Measurements from ENCODE around the gene MX1.

Gene MX1

GRCh38 chr21:41480086-41480690 lies 54.1 kb downstream of the MX1 start:
- in situ Hi-C loops (cut with MboI; ENCODE audit: low pct_unique_long_range_greater_than_20kb, low sequenced_read_pairs), result no loop called here
- no peak for DNase-seq

- in situ Hi-C loops (cut with MboI; ENCODE audit: low pct_unique_long_range_greater_than_20kb, low sequenced_read_pairs), result no loop called here
- no peak for DNase-seq
Observed at GRCh38 chr21:41481191-41481590, 55.2 kb downstream of the MX1 start.

GRCh38 chr21:41482301-41482700 lies 56.3 kb downstream of the MX1 start:
- in situ Hi-C loops (cut with MboI; ENCODE audit: low pct_unique_long_range_greater_than_20kb, low sequenced_read_pairs), result no loop called here
- DNase-seq, result no peak

- in situ Hi-C loops (cut with MboI; ENCODE audit: low pct_unique_long_range_greater_than_20kb, low sequenced_read_pairs), result no loop called here
- no peak for DNase-seq
Observed at GRCh38 chr21:41482980-41483379, 56.9 kb downstream of the MX1 start.

- DNase-seq, result no peak
- in situ Hi-C loops (cut with MboI; ENCODE audit: low pct_unique_long_range_greater_than_20kb, low sequenced_read_pairs), result no loop called here
Observed at GRCh38 chr21:41483415-41483814, 57.4 kb downstream of the MX1 start.

GRCh38 chr21:41483973-41484372 lies 57.9 kb downstream of the MX1 start:
- no peak for DNase-seq
- in situ Hi-C loops (cut with MboI; ENCODE audit: low pct_unique_long_range_greater_than_20kb, low sequenced_read_pairs), result no loop called here

- no peak for DNase-seq
- in situ Hi-C loops (cut with MboI; ENCODE audit: low pct_unique_long_range_greater_than_20kb, low sequenced_read_pairs), result no loop called here
Observed at GRCh38 chr21:41487082-41487481, 61.0 kb downstream of the MX1 start.

GRCh38 chr21:41488080-41488479 lies 62.0 kb downstream of the MX1 start:
- in situ Hi-C loops (cut with MboI; ENCODE audit: low pct_unique_long_range_greater_than_20kb, low sequenced_read_pairs), result no loop called here
- DNase-seq, result no peak

- in situ Hi-C loops (cut with MboI; ENCODE audit: low pct_unique_long_range_greater_than_20kb, low sequenced_read_pairs), result no loop called here
- no peak for DNase-seq
Observed at GRCh38 chr21:41489329-41489728, 63.3 kb downstream of the MX1 start.

- no peak for DNase-seq
- in situ Hi-C loops (cut with MboI; ENCODE audit: low pct_unique_long_range_greater_than_20kb, low sequenced_read_pairs), result no loop called here
Observed at GRCh38 chr21:41490330-41490729, 64.3 kb downstream of the MX1 start.

- no peak for DNase-seq
- in situ Hi-C loops (cut with MboI; ENCODE audit: low pct_unique_long_range_greater_than_20kb, low sequenced_read_pairs), result no loop called here
Observed at GRCh38 chr21:41491412-41491811, 65.4 kb downstream of the MX1 start.

- DNase-seq, result no peak
- in situ Hi-C loops (cut with MboI; ENCODE audit: low pct_unique_long_range_greater_than_20kb, low sequenced_read_pairs), result no loop called here
Observed at GRCh38 chr21:41494242-41494641, 68.2 kb downstream of the MX1 start.

- in situ Hi-C loops (cut with MboI; ENCODE audit: low pct_unique_long_range_greater_than_20kb, low sequenced_read_pairs), result no loop called here
- no peak for DNase-seq
Observed at GRCh38 chr21:41497008-41497407, 71.0 kb downstream of the MX1 start.

GRCh38 chr21:41497788-41498187 lies 71.7 kb downstream of the MX1 start:
- DNase-seq, result no peak
- in situ Hi-C loops (cut with MboI; ENCODE audit: low pct_unique_long_range_greater_than_20kb, low sequenced_read_pairs), result no loop called here

- in situ Hi-C loops (cut with MboI; ENCODE audit: low pct_unique_long_range_greater_than_20kb, low sequenced_read_pairs), result no loop called here
- no peak for DNase-seq
Observed at GRCh38 chr21:41499920-41500319, 73.9 kb downstream of the MX1 start.

- DNase-seq, result no peak
- in situ Hi-C loops (cut with MboI; ENCODE audit: low pct_unique_long_range_greater_than_20kb, low sequenced_read_pairs), result no loop called here
Observed at GRCh38 chr21:41500363-41500762, 74.3 kb downstream of the MX1 start.

- no peak for DNase-seq
- in situ Hi-C loops (cut with MboI; ENCODE audit: low pct_unique_long_range_greater_than_20kb, low sequenced_read_pairs), result no loop called here
Observed at GRCh38 chr21:41500931-41501381, 74.9 kb downstream of the MX1 start.

- DNase-seq, result no peak
- in situ Hi-C loops (cut with MboI; ENCODE audit: low pct_unique_long_range_greater_than_20kb, low sequenced_read_pairs), result no loop called here
Observed at GRCh38 chr21:41501919-41502318, 75.9 kb downstream of the MX1 start.

- in situ Hi-C loops (cut with MboI; ENCODE audit: low pct_unique_long_range_greater_than_20kb, low sequenced_read_pairs), result no loop called here
- no peak for DNase-seq
Observed at GRCh38 chr21:41503331-41503730, 77.3 kb downstream of the MX1 start.

- no peak for DNase-seq
- in situ Hi-C loops (cut with MboI; ENCODE audit: low pct_unique_long_range_greater_than_20kb, low sequenced_read_pairs), result no loop called here
Observed at GRCh38 chr21:41504030-41504429, 78.0 kb downstream of the MX1 start.

- no peak for DNase-seq
- in situ Hi-C loops (cut with MboI; ENCODE audit: low pct_unique_long_range_greater_than_20kb, low sequenced_read_pairs), result no loop called here
Observed at GRCh38 chr21:41506005-41506594, 80.1 kb downstream of the MX1 start.

All from KBM-7 (cell line).